ENCODE data around the gene ULK1. TPM values are rescaled to one million over a fixed set of nuclear protein-coding genes. Genes with fewer than 3 reads are reported as not detected.
"Not testable (repeated sequence)": the region's sequence is repeated elsewhere in the genome, so short reads cannot be mapped to it uniquely, and the experiment has no call there.

The ULK1 gene
- total RNA-seq, 1 experiment from 2014 or later: 72.1 TPM

DNA sequence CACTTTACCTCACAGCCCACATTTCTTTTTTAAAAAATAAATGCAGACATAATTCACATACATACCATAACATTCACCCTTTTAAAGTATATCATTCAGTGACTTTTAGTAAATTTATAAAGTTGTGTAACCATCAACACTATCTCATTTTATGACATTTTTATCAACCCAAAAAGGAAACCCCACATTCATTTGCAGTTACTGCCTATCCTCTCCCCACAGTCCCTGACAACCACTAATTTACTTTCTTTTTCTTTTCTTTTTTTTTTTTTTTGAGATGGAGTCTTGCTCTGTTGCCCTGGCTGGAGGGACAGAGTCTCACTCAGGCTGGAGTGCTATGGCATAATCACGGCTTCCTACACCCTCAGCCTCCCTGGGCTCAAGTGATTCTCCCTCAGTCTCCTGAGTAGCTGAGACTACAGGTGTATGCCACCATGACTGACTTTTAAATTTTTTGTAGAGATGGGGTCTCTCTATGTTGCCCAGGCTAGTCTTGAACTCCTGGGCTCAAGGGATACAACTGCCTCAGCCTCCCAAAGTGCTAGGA is 53.8 kb downstream of the ULK1 start:
- no peak overlapping the region for H3K4me3 ChIP-seq (ENCODE audit: low read depth in 2 of 2, low read length in 2 of 2)
- CTCF ChIA-PET: no interaction called here
- TF ChIP-seq REST (IDR thresholded peaks at IDR 0.05; ENCODE audit: insufficient read depth in 1 of 2, low read depth in 2 of 2, low read length in 1 of 2): no peak
- TF ChIP-seq POLR2AphosphoS5 (IDR thresholded peaks at IDR 0.05; ENCODE audit: low read depth, low read length): no peak
- TF ChIP-seq TCF7L2 (IDR thresholded peaks at IDR 0.05; ENCODE audit: low read depth, low read length): no peak
- TF ChIP-seq, protein P1, sequence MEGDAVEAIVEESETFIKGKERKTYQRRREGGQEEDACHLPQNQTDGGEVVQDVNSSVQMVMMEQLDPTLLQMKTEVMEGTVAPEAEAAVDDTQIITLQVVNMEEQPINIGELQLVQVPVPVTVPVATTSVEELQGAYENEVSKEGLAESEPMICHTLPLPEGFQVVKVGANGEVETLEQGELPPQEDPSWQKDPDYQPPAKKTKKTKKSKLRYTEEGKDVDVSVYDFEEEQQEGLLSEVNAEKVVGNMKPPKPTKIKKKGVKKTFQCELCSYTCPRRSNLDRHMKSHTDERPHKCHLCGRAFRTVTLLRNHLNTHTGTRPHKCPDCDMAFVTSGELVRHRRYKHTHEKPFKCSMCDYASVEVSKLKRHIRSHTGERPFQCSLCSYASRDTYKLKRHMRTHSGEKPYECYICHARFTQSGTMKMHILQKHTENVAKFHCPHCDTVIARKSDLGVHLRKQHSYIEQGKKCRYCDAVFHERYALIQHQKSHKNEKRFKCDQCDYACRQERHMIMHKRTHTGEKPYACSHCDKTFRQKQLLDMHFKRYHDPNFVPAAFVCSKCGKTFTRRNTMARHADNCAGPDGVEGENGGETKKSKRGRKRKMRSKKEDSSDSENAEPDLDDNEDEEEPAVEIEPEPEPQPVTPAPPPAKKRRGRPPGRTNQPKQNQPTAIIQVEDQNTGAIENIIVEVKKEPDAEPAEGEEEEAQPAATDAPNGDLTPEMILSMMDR (IDR thresholded peaks at IDR 0.05): no peak
- no peak for TF ChIP-seq SIN3A (IDR thresholded peaks at IDR 0.05; ENCODE audit: borderline replicate concordance, insufficient read depth, low read depth, low read length)
- no peaks in the 10 kb centered on the region for H3K36me3 ChIP-seq (ENCODE audit: control insufficient read depth, insufficient read depth, low read length)
- BruUV-seq (replicated peaks): no TSS peak
- ATAC-seq (no peak), DNase-seq (ENCODE audit: low read depth, low spot score) (no peak)
- intact Hi-C loops (cut with micrococcal nuclease; ENCODE audit: unreplicated experiment): no loop called here
- no peaks in the 10 kb centered on the region for H3K27me3 ChIP-seq (ENCODE audit: control insufficient read depth, insufficient read depth, low read length)
- POLR2A ChIA-PET: no interaction called here
- no peak overlapping the region for H3K27ac ChIP-seq (ENCODE audit: low read length)
- in situ Hi-C loops (cut with HindIII; ENCODE audit: low pct_unique_long_range_greater_than_20kb, low sequenced_read_pairs): no loop called here
- H3K9me3 ChIP-seq (ENCODE audit: control insufficient read depth, insufficient read depth, low read depth, low read length): no peaks in the 10 kb centered on the region
- H3K4me1 ChIP-seq (ENCODE audit: control insufficient read depth, insufficient read depth, low read length): no peaks in the 10 kb centered on the region

- H3K27me3 ChIP-seq (ENCODE audit: control insufficient read depth, insufficient read depth, low read length); in situ Hi-C loops (cut with HindIII; ENCODE audit: low pct_unique_long_range_greater_than_20kb, low sequenced_read_pairs); DNase-seq (ENCODE audit: low read depth, low spot score); BruUV-seq (replicated peaks); H3K9me3 ChIP-seq (ENCODE audit: control insufficient read depth, insufficient read depth, low read depth, low read length); H3K36me3 ChIP-seq (ENCODE audit: control insufficient read depth, insufficient read depth, low read length); H3K4me1 ChIP-seq (ENCODE audit: control insufficient read depth, insufficient read depth, low read length); intact Hi-C loops (cut with micrococcal nuclease; ENCODE audit: unreplicated experiment); ATAC-seq: not testable (repeated sequence)
- peak overlapping the region; percentile 60; the same call in 1 of the 2 replicates for H3K27ac ChIP-seq (ENCODE audit: low read length)
- CTCF ChIA-PET: interaction anchor here (0.5 to 0.7 kb wide), 2 partner anchors 154 to 217 kb away, joined by 3 read pairs; no protein-coding TSS in a partner anchor
- POLR2A ChIA-PET: interaction anchor here (0.6 kb wide), 1 partner anchor 118 kb away, joined by 3 read pairs; no protein-coding TSS in a partner anchor
- H3K4me3 ChIP-seq (ENCODE audit: low read depth in 2 of 2, low read length in 2 of 2): peak overlapping the region; percentile 64 to 81
Observed at GRCh38 chr12:131948713-131949430, 54.5 kb downstream of the ULK1 start.

Data from Panc1 (cell line).